ENCODE measurements around the gene MRC1.

- TF ChIP-seq EZH2 (IDR thresholded peaks at IDR 0.05; ENCODE audit: insufficient read depth, low read length) (no peak), CTCF (IDR thresholded peaks at IDR 0.05; ENCODE audit: insufficient read depth, low read depth, low read length) (no peak)
Observed at GRCh38 chr10:17861760-17862159, 52.6 kb downstream of the MRC1 start.
